Neural cell (in vitro differentiated cells): Measurements from ENCODE around the gene SLC25A26.

Experiments
- EP300 ChIP-seq: fragments of 450-650 bp; conservative IDR thresholded peaks from 2 replicates; pipeline ENCODE4 v1.6.1; 2014; ENCODE audit warnings: antibody characterized with exemption, mild to moderate bottlenecking, moderate library complexity; ENCODE audit not compliant: poor library complexity, severe bottlenecking
- EZH2 ChIP-seq: fragments of 200-600, 300-800 bp; shearing (Covaris generic), sonication (generic); IDR thresholded peaks from 2 replicates; pipeline ENCODE4 v1.6.1; 2014; ENCODE audit warnings: antibody characterized with exemption, low read length, borderline replicate concordance, mild to moderate bottlenecking; ENCODE audit not compliant: insufficient read depth, poor library complexity, severe bottlenecking
- MXI1 ChIP-seq: fragments of 450-650 bp; conservative IDR thresholded peaks from 2 replicates; pipeline ENCODE4 v1.6.1; 2014; ENCODE audit warnings: antibody characterized with exemption, mild to moderate bottlenecking; ENCODE audit not compliant: poor library complexity, severe bottlenecking
- POLR2AphosphoS5 ChIP-seq: IDR thresholded peaks from 2 replicates; pipeline ENCODE4 v1.6.1; 2012
- RAD21 ChIP-seq: fragments of 450-650 bp; conservative IDR thresholded peaks from 2 replicates; pipeline ENCODE4 v1.6.1; 2014; ENCODE audit warnings: antibody characterized with exemption, mild to moderate bottlenecking, moderate library complexity
- SMC3 ChIP-seq: fragments of 450-650 bp; conservative IDR thresholded peaks from 2 replicates; pipeline ENCODE4 v1.6.1; 2014; ENCODE audit warnings: antibody characterized with exemption, mild to moderate bottlenecking, moderate library complexity; ENCODE audit not compliant: poor library complexity
- TAF1 ChIP-seq: IDR thresholded peaks from 2 replicates; pipeline ENCODE4 v1.6.1; 2012; ENCODE audit warnings: low read depth
- TF ChIP-seq, protein P1 (sequence below): fragments of 450-650 bp; IDR thresholded peaks from 2 replicates; pipeline ENCODE4 v1.5.1; 2014; ENCODE audit warnings: antibody characterized with exemption, mild to moderate bottlenecking, moderate library complexity; ENCODE audit not compliant: poor library complexity, severe bottlenecking
- TF ChIP-seq, protein P2 (sequence below): IDR thresholded peaks from 2 replicates; pipeline ENCODE4 v1.6.1; 2012; ENCODE audit warnings: borderline replicate concordance

DNA sequence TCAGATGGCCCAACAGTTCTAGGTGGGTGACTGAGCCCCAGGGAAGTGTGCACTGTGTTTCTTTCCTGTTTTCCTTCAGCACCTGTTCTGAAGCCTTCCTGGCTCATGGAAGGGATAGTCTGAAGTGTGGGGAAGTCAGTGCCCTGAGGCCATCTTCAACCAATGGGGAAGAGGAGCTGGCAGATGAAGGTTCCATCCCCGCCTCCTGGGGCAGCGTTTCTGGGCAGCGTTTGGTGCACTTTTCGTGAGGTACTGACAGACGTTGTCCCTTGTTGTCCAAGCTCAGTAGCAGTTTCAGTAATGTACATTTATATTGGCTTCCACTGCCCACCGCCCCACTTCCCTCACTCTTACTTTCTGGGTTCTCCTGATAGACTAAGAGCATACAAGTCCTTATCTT lies 42.6 kb upstream of the SLC25A26 start:
- TF ChIP-seq, protein P1, sequence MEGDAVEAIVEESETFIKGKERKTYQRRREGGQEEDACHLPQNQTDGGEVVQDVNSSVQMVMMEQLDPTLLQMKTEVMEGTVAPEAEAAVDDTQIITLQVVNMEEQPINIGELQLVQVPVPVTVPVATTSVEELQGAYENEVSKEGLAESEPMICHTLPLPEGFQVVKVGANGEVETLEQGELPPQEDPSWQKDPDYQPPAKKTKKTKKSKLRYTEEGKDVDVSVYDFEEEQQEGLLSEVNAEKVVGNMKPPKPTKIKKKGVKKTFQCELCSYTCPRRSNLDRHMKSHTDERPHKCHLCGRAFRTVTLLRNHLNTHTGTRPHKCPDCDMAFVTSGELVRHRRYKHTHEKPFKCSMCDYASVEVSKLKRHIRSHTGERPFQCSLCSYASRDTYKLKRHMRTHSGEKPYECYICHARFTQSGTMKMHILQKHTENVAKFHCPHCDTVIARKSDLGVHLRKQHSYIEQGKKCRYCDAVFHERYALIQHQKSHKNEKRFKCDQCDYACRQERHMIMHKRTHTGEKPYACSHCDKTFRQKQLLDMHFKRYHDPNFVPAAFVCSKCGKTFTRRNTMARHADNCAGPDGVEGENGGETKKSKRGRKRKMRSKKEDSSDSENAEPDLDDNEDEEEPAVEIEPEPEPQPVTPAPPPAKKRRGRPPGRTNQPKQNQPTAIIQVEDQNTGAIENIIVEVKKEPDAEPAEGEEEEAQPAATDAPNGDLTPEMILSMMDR = no peak
- TF ChIP-seq, protein P2, sequence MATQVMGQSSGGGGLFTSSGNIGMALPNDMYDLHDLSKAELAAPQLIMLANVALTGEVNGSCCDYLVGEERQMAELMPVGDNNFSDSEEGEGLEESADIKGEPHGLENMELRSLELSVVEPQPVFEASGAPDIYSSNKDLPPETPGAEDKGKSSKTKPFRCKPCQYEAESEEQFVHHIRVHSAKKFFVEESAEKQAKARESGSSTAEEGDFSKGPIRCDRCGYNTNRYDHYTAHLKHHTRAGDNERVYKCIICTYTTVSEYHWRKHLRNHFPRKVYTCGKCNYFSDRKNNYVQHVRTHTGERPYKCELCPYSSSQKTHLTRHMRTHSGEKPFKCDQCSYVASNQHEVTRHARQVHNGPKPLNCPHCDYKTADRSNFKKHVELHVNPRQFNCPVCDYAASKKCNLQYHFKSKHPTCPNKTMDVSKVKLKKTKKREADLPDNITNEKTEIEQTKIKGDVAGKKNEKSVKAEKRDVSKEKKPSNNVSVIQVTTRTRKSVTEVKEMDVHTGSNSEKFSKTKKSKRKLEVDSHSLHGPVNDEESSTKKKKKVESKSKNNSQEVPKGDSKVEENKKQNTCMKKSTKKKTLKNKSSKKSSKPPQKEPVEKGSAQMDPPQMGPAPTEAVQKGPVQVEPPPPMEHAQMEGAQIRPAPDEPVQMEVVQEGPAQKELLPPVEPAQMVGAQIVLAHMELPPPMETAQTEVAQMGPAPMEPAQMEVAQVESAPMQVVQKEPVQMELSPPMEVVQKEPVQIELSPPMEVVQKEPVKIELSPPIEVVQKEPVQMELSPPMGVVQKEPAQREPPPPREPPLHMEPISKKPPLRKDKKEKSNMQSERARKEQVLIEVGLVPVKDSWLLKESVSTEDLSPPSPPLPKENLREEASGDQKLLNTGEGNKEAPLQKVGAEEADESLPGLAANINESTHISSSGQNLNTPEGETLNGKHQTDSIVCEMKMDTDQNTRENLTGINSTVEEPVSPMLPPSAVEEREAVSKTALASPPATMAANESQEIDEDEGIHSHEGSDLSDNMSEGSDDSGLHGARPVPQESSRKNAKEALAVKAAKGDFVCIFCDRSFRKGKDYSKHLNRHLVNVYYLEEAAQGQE = no peak
- TF ChIP-seq EP300 = no peak
- no peak for TF ChIP-seq POLR2AphosphoS5
- no peak for TF ChIP-seq SMC3
- no peak for TF ChIP-seq RAD21
- no peak for TF ChIP-seq EZH2
- TF ChIP-seq TAF1 = no peak
- no peak for TF ChIP-seq MXI1
